ENCODE results near the gene RETN.

The RETN gene

GRCh38 chr19:7701049-7701653, 32.3 kb downstream of the RETN start:
- no CpG with 5 or more reads among the region's 12 CpGs for WGBS, 2 donors (ENCODE audit: extremely low coverage in 2 of 2, insufficient read length in 2 of 2, insufficient replicate concordance in 1 of 2)
- Histone ChIP-seq H3K4me3 (ENCODE audit: low read length in 2 of 2) (no peak overlapping the region), H3K18ac (ENCODE audit: low read length) (no peak overlapping the region), H3K36me3 (replicated peaks in 1 of 2; ENCODE audit: control insufficient read depth in 2 of 2, insufficient read depth in 2 of 2, low read length in 2 of 2) (no peaks in the 10 kb centered on the region), H4K91ac (ENCODE audit: low read depth, low read length, poor library complexity) (no peak overlapping the region), H3K4ac (ENCODE audit: low read length) (no peak overlapping the region), H2AK5ac (ENCODE audit: low read depth, low read length) (no peak overlapping the region), H2BK5ac (ENCODE audit: low read length) (no peak overlapping the region), H3K9ac (ENCODE audit: low read depth, low read length, poor library complexity) (no peak overlapping the region), H3K4me2 (ENCODE audit: insufficient read depth, low read length, poor library complexity, severe bottlenecking) (no peak overlapping the region), H2BK15ac (ENCODE audit: low read length) (no peak overlapping the region), H3K27me3 (ENCODE audit: control insufficient read depth in 3 of 3, insufficient read depth in 3 of 3, low read depth in 1 of 3, low read length in 3 of 3) (peaks cover 0 to 20% (median 2%) of the 10 kb centered on the region in 3 experiments), H3K4me1 (ENCODE audit: control insufficient read depth in 2 of 2, insufficient read depth in 1 of 2, low read depth in 1 of 2, low read length in 2 of 2) (no peaks in the 10 kb centered on the region), H3K79me1 (ENCODE audit: low read depth, low read length) (peaks cover 3% of the 10 kb centered on the region), H4K8ac (ENCODE audit: low read depth, low read length) (no peak overlapping the region), H3K27ac (replicated peaks; ENCODE audit: low read length) (no peak overlapping the region), H2AFZ (ENCODE audit: low read length) (no peak overlapping the region), H3K9me3 (replicated peaks in 1 of 2; ENCODE audit: control insufficient read depth in 2 of 2, insufficient read depth in 1 of 2, low read depth in 1 of 2, low read length in 2 of 2) (no peaks in the 10 kb centered on the region), H2BK120ac (ENCODE audit: low read depth, low read length) (no peak overlapping the region), H3K23ac (ENCODE audit: low read depth, low read length, poor library complexity) (no peak overlapping the region), H3K14ac (ENCODE audit: low read length) (no peak overlapping the region), H2BK12ac (ENCODE audit: low read length) (no peak overlapping the region)
- no peak for DNase-seq (ENCODE audit: low spot score)

GRCh38 chr19:7701654-7702457, 33.0 kb downstream of the RETN start, which contains the start of gene FCER2:
Gene FCER2 (minus strand): TSS chr19:7702131. CDS start chr19:7699760, 2,371 bp downstream.
- H4K91ac ChIP-seq (ENCODE audit: low read depth, low read length, poor library complexity): no peak within 1 kb of the TSS
- DNase-seq (ENCODE audit: low spot score): no peak
- no peak within 1 kb of the TSS for H3K18ac ChIP-seq (ENCODE audit: low read length)
- no peak within 1 kb of the TSS for H2AK5ac ChIP-seq (ENCODE audit: low read depth, low read length)
- no peaks in the 10 kb centered on the region for H3K4me1 ChIP-seq (ENCODE audit: control insufficient read depth in 2 of 2, insufficient read depth in 1 of 2, low read depth in 1 of 2, low read length in 2 of 2)
- H3K27me3 ChIP-seq (ENCODE audit: control insufficient read depth in 3 of 3, insufficient read depth in 3 of 3, low read depth in 1 of 3, low read length in 3 of 3): peaks cover 0 to 20% (median 2%) of the 10 kb centered on the region in 3 experiments
- H2BK15ac ChIP-seq (ENCODE audit: low read length): no peak within 1 kb of the TSS
- H3K4me2 ChIP-seq (ENCODE audit: insufficient read depth, low read length, poor library complexity, severe bottlenecking): no peak within 1 kb of the TSS
- no peak within 1 kb of the TSS for H2BK12ac ChIP-seq (ENCODE audit: low read length)
- H3K79me1 ChIP-seq (ENCODE audit: low read depth, low read length): peaks cover 3% of the 10 kb centered on the region
- H3K27ac ChIP-seq (replicated peaks; ENCODE audit: low read length): no peak within 1 kb of the TSS
- no peak within 1 kb of the TSS for H2BK5ac ChIP-seq (ENCODE audit: low read length)
- H3K14ac ChIP-seq (ENCODE audit: low read length): no peak within 1 kb of the TSS
- no peak within 1 kb of the TSS for H3K9ac ChIP-seq (ENCODE audit: low read depth, low read length, poor library complexity)
- WGBS, 2 donors (ENCODE audit: extremely low coverage in 2 of 2, insufficient read length in 2 of 2, insufficient replicate concordance in 1 of 2): no CpG with 5 or more reads among the region's 20 CpGs
- H3K4ac ChIP-seq (ENCODE audit: low read length): no peak within 1 kb of the TSS
- no peak within 1 kb of the TSS for H2AFZ ChIP-seq (ENCODE audit: low read length)
- no peaks in the 10 kb centered on the region for H3K9me3 ChIP-seq (replicated peaks in 1 of 2; ENCODE audit: control insufficient read depth in 2 of 2, insufficient read depth in 1 of 2, low read depth in 1 of 2, low read length in 2 of 2)
- no peaks in the 10 kb centered on the region for H3K36me3 ChIP-seq (replicated peaks in 1 of 2; ENCODE audit: control insufficient read depth in 2 of 2, insufficient read depth in 2 of 2, low read length in 2 of 2)
- no peak within 1 kb of the TSS for H4K8ac ChIP-seq (ENCODE audit: low read depth, low read length)
- H2BK120ac ChIP-seq (ENCODE audit: low read depth, low read length): no peak within 1 kb of the TSS
- no peak within 1 kb of the TSS for H3K4me3 ChIP-seq (ENCODE audit: low read length in 2 of 2)
- no peak within 1 kb of the TSS for H3K23ac ChIP-seq (ENCODE audit: low read depth, low read length, poor library complexity)

GRCh38 chr19:7703332-7703731, 34.5 kb downstream of the RETN start:
- no peak overlapping the region for H3K14ac ChIP-seq (ENCODE audit: low read length)
- WGBS, 2 donors (ENCODE audit: extremely low coverage in 2 of 2, insufficient read length in 2 of 2, insufficient replicate concordance in 1 of 2): no CpG with 5 or more reads among the region's 8 CpGs
- H2BK5ac ChIP-seq (ENCODE audit: low read length): no peak overlapping the region
- no peak overlapping the region for H2BK12ac ChIP-seq (ENCODE audit: low read length)
- H4K91ac ChIP-seq (ENCODE audit: low read depth, low read length, poor library complexity): no peak overlapping the region
- no peak overlapping the region for H3K4ac ChIP-seq (ENCODE audit: low read length)
- no peak overlapping the region for H3K27ac ChIP-seq (replicated peaks; ENCODE audit: low read length)
- no peak for DNase-seq (ENCODE audit: low spot score)
- H2AK5ac ChIP-seq (ENCODE audit: low read depth, low read length): peak overlapping the region; percentile 91
- H3K79me1 ChIP-seq (ENCODE audit: low read depth, low read length): peaks cover 3% of the 10 kb centered on the region
- peak overlapping the region; percentile 40 for H3K23ac ChIP-seq (ENCODE audit: low read depth, low read length, poor library complexity)
- H3K4me3 ChIP-seq (ENCODE audit: low read length in 2 of 2): peak overlapping the region in 1 of 2 donors; percentile 48
- no peaks in the 10 kb centered on the region for H3K9me3 ChIP-seq (replicated peaks in 1 of 2; ENCODE audit: control insufficient read depth in 2 of 2, insufficient read depth in 1 of 2, low read depth in 1 of 2, low read length in 2 of 2)
- H3K18ac ChIP-seq (ENCODE audit: low read length): peak overlapping the region; percentile 8
- H4K8ac ChIP-seq (ENCODE audit: low read depth, low read length): no peak overlapping the region
- H3K4me1 ChIP-seq (ENCODE audit: control insufficient read depth in 2 of 2, insufficient read depth in 1 of 2, low read depth in 1 of 2, low read length in 2 of 2): no peaks in the 10 kb centered on the region
- no peak overlapping the region for H3K4me2 ChIP-seq (ENCODE audit: insufficient read depth, low read length, poor library complexity, severe bottlenecking)
- no peaks in the 10 kb centered on the region for H3K36me3 ChIP-seq (replicated peaks in 1 of 2; ENCODE audit: control insufficient read depth in 2 of 2, insufficient read depth in 2 of 2, low read length in 2 of 2)
- H2BK15ac ChIP-seq (ENCODE audit: low read length): no peak overlapping the region
- H2BK120ac ChIP-seq (ENCODE audit: low read depth, low read length): no peak overlapping the region
- no peak overlapping the region for H2AFZ ChIP-seq (ENCODE audit: low read length)
- peaks cover 0 to 16% (median 2%) of the 10 kb centered on the region in 3 experiments for H3K27me3 ChIP-seq (ENCODE audit: control insufficient read depth in 3 of 3, insufficient read depth in 3 of 3, low read depth in 1 of 3, low read length in 3 of 3)
- peak overlapping the region; percentile 50 for H3K9ac ChIP-seq (ENCODE audit: low read depth, low read length, poor library complexity)
